GM15510 (cell line): ENCODE results near the gene MASP1.

ENCODE experiments used
- POLR2A ChIP-seq: IDR thresholded peaks from 3 replicates; pipeline ENCODE4 v1.6.1; 2011; ENCODE audit warnings: borderline replicate concordance; ENCODE audit not compliant: insufficient read length; ENCODE audit errors: extremely low read depth

MASP1 gene, protein sequence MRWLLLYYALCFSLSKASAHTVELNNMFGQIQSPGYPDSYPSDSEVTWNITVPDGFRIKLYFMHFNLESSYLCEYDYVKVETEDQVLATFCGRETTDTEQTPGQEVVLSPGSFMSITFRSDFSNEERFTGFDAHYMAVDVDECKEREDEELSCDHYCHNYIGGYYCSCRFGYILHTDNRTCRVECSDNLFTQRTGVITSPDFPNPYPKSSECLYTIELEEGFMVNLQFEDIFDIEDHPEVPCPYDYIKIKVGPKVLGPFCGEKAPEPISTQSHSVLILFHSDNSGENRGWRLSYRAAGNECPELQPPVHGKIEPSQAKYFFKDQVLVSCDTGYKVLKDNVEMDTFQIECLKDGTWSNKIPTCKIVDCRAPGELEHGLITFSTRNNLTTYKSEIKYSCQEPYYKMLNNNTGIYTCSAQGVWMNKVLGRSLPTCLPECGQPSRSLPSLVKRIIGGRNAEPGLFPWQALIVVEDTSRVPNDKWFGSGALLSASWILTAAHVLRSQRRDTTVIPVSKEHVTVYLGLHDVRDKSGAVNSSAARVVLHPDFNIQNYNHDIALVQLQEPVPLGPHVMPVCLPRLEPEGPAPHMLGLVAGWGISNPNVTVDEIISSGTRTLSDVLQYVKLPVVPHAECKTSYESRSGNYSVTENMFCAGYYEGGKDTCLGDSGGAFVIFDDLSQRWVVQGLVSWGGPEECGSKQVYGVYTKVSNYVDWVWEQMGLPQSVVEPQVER

DNA sequence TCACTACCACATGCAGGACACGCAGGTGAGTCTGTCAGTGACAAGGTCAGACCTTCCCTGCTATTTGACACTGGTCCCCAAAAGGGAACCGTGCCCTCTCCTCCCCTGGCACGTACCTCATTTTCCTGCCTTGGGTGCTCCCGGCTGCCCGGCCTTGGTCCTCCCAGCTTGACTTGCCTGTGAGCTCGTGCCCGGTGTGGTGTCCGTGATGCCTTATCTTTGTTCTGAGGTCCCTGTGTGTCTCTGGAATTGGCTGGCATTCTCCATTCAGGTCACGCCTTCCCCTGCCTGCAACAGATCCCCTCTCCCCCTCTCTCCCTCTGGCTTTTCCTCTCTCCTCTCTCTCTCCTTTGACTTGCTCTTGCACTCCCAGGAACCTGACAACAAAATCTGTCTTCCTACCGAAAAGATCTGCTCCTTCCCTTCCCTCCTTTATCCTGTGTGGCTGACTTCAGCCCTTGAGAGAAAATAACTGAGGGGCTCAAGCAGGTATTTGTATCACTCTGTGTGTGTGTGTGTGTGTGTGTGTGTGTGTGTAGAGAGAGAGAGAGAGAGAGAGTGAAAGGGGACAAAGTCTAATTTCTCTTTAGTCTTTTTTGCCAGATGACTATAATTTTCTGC lies at the start of gene MASP1:
Gene MASP1 (minus strand): TSS at position 226 of the 621 bp plus-strand sequence. CDS start 105 bp downstream, at position 121.
- TF ChIP-seq POLR2A, result no peak

DNA sequence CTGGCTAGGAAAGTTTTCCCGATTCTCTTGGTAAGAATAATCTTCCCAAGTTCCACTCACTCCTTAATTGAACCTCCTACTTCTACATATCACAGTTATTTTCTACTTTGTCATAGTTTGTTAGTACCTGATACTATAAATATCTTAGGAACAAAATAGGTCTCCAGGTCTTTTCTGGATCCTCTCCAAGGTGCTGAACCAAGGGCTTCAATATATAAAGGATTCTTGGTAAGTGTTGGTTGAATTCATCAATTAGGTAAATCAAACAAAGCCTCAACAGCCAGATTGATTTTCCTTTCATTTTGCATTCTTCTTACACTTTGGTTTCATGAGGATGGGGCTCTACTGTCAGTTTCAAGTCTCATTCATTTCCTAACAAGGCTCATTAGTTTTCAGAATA lies 49.0 kb upstream of the MASP1 start:
- no peak for TF ChIP-seq POLR2A

GRCh38 chr3:187336322-187336721 lies 44.8 kb upstream of the MASP1 start:
- no peak for TF ChIP-seq POLR2A

DNA sequence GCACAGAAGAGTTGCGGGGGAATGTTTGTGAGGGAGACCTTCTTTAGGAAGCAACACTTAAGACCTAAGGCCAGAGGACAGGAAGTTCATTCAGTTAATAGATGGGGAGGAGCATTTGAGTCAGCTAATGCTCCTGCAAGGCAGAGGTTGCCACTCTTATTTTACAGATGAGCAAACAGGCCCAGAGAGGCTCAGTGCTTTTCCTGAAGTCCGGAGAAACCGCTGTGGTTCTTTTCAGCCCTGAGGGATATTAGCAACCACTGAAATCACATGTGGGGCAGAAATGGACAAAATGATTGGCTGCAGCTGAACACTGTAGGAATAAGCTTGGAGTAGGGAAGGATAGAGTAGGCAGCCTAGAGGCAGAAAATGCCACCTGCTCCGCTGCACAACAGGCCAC lies 43.4 kb upstream of the MASP1 start:
- TF ChIP-seq POLR2A, result no peak

DNA sequence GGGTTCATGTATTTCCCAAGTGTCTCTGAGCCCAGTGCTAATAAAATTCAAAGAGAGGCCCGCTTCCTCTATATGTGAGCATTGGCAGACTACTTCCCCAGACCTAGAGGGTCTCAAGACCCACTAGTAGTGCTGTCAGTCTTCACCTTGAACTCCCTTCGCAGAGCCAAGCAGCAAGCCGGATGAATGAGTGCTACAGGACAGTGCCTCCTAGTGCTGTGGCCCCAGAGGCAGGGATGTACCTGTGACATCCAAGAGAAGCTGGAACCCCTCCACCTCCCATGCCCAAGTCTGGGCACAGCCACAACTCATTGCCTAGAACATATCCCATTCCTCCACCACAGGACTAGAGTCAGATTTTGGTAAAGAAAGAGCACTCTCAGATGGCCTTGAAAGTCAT lies 37.2 kb upstream of the MASP1 start:
- TF ChIP-seq POLR2A, result no peak

GRCh38 chr3:187327845-187328244 lies 36.3 kb upstream of the MASP1 start:
- TF ChIP-seq POLR2A, result no peak

DNA sequence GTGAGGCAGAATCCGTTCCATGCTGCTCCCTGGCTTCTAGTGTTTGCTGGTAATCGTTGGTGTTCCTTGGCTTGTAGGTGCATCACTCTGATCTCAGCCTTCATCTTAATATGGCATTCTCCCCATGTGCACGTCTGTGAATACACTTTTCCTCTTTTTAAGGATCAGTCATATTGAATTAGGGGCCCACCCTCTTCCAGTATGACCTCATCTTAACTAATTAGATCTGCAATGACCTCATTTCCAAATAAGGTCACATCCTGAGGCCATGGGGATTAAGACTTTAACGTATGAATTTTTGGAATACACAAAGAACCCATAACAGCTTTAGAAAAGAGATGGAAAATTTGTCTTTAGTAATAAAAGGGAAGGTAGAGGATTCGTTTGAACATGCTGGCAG lies 34.1 kb upstream of the MASP1 start:
- TF ChIP-seq POLR2A, result no peak

- TF ChIP-seq POLR2A, result no peak
Observed at GRCh38 chr3:187323091-187323490, 31.6 kb upstream of the MASP1 start.

- TF ChIP-seq POLR2A, result no peak
Observed at GRCh38 chr3:187322291-187322690, 30.8 kb upstream of the MASP1 start.

DNA sequence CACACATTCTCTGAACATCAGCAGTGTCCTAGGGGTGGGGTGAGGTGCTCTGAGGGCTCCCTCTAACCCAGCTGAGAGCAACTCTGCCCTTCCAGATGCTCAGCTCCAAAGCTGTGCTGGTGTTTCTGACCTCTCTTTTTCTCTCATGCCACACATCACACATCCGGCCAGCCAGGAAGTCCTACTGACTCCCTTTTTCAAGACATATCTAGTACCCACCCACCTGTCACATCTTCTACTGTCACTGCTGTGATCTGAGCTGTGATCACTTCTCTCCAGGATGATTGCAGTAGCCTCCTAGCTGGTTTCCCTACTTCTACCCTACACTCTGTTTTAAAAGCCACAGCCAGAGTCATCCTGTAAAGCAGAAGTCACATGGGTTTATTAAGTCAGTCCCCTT lies 30.2 kb upstream of the MASP1 start:
- no peak for TF ChIP-seq POLR2A

DNA sequence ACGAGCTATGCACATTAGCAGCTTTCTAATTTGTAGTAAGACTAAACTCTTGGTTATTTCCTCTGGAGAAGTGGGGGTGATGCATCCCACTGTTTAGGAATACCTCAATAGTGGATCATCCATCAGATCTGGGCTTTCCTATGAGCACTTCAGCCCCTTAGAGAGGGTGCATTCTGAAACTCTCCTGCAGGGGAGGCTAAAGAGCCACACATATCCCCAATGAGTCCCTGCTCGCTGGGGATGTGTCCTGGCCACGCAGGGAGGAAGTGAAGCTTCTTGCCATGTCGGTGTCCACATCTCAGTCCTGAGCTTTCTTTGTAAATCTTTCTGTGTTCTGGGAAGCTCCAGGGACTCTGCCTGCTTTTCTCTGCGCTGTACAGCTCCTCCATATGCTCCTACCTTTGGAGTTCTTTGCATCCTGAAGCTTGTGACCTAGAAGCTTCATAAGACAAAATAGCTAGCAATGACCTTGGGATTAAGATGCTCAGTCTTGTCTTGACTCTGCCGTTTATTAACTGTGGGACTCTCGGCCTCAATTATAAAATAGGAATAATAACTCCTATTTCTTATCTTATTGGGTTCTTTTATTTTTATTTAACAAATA lies 28.3 kb upstream of the MASP1 start:
- no peak for TF ChIP-seq POLR2A

DNA sequence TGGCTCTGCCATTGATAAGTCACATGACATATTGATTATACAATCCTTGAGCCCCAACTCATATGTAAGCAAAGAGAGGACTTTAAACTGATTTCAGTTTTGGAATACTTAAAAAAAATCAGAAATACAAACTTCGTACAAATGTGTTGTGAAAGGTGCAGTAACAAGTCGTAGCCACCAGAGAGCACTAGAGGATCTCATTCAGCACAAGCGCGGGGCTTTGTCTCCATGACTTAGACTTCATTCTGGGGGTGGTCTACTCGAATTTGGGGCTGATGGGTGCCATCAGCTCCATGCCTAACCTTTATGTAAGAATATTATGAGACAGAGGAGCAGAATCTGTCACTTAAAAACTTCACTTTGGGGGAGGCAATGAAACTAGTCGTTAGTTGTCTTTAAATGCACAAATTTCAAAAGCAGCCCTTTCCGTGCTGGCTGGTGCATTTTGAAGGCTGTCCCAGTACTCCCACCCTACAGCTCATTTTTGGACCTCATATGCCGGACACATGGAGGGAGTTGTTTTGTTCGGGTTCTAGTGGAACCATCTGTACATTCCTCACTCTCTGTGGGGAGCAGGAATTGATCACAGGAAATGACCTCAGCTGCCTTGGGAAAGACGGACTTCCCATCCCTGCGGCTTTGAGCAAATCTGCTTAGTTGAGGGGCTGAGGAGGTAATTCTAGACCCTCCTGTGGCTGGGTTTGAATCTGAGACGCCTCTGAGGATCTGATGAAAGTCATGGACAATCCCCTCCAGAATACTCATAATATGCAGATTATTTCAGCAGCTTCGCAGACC lies 27.5 kb upstream of the MASP1 start:
- no peak for TF ChIP-seq POLR2A

- no peak for TF ChIP-seq POLR2A
Observed at GRCh38 chr3:187315872-187316271, 24.3 kb upstream of the MASP1 start.

DNA sequence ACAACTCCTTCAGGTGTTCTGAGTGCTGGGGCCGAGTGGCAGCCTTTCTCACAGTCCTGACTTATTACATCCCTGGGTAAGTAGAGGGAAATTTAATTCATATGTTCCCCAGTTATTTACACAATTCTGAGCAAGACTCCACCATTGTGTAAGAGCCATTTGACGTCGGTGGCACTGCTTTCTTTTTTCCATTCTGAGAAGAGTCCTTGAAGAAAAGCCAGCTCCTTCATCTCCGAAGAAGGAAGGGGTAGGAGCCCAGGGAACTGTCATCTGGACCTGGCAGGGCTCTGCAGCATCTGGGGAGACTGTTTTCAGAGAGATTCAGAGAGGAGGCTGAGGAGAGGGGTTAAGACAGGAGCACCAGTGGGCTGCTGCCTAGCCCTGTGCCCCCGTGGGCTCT lies 22.6 kb upstream of the MASP1 start:
- no peak for TF ChIP-seq POLR2A

GRCh38 chr3:187310954-187311470 lies 19.5 kb upstream of the MASP1 start:
- no peak for TF ChIP-seq POLR2A

GRCh38 chr3:187310226-187310625 lies 18.7 kb upstream of the MASP1 start:
- TF ChIP-seq POLR2A, result no peak
